Erythroblast (primary cell): Measurements from ENCODE around the gene RC3H1.

Experiments
- GATA1 ChIP-seq: IDR thresholded peaks from 2 replicates; pipeline ENCODE4 v1.6.1; 2011; ENCODE audit warnings: low read depth, mild to moderate bottlenecking, control low read depth, low read length, moderate library complexity
- POLR2A ChIP-seq: IDR thresholded peaks from 2 replicates; pipeline ENCODE4 v1.6.1; 2011; ENCODE audit warnings: mild to moderate bottlenecking, low read length

DNA sequence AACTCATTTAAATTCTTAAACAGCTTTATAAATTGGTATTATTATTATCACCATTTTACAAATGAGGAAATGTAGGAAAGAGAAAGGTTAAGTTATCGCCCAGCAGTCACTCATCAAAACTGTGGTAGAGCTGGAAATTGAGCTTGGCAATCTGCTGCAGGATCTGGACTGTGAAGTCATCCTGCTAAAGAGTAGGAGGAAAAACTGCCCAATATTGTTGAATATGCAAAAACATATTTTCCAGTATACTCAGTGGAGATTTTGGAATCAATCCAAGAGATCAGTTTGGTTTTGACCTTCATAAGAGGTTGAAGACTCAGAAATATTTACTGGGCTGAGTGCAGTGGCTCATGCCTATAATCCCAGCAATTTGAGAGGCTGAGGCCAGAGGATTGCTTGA is 16.9 kb upstream of the RC3H1 start:
- TF ChIP-seq POLR2A (no peak), GATA1 (no peak)
